Measurements from ENCODE around the gene SLC7A6.

GRCh38 chr16:68227183-68227793, 37.0 kb upstream of the SLC7A6 start:
- TF ChIP-seq, protein P1, sequence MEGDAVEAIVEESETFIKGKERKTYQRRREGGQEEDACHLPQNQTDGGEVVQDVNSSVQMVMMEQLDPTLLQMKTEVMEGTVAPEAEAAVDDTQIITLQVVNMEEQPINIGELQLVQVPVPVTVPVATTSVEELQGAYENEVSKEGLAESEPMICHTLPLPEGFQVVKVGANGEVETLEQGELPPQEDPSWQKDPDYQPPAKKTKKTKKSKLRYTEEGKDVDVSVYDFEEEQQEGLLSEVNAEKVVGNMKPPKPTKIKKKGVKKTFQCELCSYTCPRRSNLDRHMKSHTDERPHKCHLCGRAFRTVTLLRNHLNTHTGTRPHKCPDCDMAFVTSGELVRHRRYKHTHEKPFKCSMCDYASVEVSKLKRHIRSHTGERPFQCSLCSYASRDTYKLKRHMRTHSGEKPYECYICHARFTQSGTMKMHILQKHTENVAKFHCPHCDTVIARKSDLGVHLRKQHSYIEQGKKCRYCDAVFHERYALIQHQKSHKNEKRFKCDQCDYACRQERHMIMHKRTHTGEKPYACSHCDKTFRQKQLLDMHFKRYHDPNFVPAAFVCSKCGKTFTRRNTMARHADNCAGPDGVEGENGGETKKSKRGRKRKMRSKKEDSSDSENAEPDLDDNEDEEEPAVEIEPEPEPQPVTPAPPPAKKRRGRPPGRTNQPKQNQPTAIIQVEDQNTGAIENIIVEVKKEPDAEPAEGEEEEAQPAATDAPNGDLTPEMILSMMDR (IDR thresholded peaks at IDR 0.05; ENCODE audit: low read depth, low read length): no peak
- no peak for TF ChIP-seq EZH2phosphoT487 (IDR thresholded peaks at IDR 0.05; ENCODE audit: low read depth)
